ENCODE results near the gene HMGN1.

Gene HMGN1

DNA sequence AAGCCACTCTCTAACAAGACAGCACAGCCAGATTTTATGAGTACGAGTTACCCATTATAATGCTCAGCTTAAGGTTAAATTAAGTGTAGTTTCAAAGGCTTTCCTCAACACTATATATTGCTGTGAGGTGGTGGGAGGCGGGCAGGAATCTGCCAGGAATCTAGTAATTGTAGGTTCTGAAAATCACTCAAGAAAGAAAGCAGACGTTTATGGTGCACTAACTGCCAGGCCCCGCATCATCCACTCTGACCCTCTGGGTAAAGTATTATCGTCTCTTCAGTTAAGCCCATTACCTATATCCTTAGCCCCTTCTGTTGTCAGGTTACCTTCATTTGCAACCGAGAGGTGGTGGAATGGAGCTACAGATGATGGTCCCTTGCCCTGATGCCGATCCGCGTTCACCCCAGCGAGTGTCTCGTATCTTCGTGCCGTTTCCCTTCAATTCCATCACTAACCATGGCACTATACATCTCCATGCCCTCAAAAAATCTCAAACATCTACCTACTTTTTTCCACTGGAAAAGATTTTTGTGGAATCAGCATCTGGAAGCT, 12.4 kb downstream of the HMGN1 start:
- in situ Hi-C loops (cut with MboI; ENCODE audit: low pct_unique_long_range_greater_than_20kb, low sequenced_read_pairs, unreplicated experiment), result no loop called here
- no peak for DNase-seq (ENCODE audit: low spot score)
- TF ChIP-seq CTCF (IDR thresholded peaks at IDR 0.05; ENCODE audit: extremely low read depth, insufficient read depth, missing control alignments), result no peak

- no peak for DNase-seq (ENCODE audit: low spot score)
- in situ Hi-C loops (cut with MboI; ENCODE audit: low pct_unique_long_range_greater_than_20kb, low sequenced_read_pairs, unreplicated experiment), result no loop called here
- no peak for TF ChIP-seq CTCF (IDR thresholded peaks at IDR 0.05; ENCODE audit: extremely low read depth, insufficient read depth, missing control alignments)
Measured at GRCh38 chr21:39334611-39335010, 14.3 kb downstream of the HMGN1 start.

DNA sequence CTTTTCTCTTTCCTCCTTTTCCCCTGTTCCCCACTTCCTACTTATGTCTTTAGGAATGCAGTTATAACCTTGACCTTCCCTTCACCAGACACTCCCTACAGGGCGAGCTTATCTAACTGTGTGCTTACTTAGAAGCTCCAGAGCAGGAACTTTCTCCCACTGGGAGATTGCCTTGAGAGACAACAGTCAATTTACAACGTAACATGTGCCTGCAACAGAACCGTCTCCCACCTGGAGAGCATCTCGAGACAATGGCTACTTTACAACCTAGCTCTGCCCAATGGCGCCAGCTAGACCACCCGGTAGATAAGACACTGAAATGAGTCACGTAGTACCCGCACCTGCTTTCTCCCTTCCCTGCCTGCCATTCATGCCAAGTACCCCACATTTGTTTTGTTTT, 16.7 kb downstream of the HMGN1 start:
- in situ Hi-C loops (cut with MboI; ENCODE audit: low pct_unique_long_range_greater_than_20kb, low sequenced_read_pairs, unreplicated experiment), result no loop called here
- no peak for DNase-seq (ENCODE audit: low spot score)
- TF ChIP-seq CTCF (IDR thresholded peaks at IDR 0.05; ENCODE audit: extremely low read depth, insufficient read depth, missing control alignments), result no peak

- no peak for DNase-seq (ENCODE audit: low spot score)
- in situ Hi-C loops (cut with MboI; ENCODE audit: low pct_unique_long_range_greater_than_20kb, low sequenced_read_pairs, unreplicated experiment), result no loop called here
- TF ChIP-seq CTCF (IDR thresholded peaks at IDR 0.05; ENCODE audit: extremely low read depth, insufficient read depth, missing control alignments), result no peak
Measured at GRCh38 chr21:39330001-39330400, 18.9 kb downstream of the HMGN1 start.

DNA sequence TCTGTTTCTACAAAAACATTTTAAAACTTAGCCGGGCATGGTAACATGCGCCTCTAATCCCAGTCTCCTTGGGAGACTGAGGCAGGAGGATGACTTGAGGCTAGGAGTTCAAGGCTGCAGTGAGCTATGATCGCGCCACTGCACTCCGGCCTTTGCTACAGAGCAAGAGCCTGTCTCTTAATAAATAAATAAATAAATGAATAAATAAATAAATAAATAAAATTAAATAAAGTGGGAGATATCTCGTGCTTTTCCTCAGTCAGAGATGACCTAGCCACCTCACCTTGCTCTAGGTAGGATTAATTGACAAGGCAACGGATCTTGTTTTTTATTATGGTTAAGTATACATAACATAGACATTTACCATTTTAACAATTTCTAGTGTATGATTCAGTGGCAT, 21.2 kb downstream of the HMGN1 start:
- no peak for DNase-seq (ENCODE audit: low spot score)
- no peak for TF ChIP-seq CTCF (IDR thresholded peaks at IDR 0.05; ENCODE audit: extremely low read depth, insufficient read depth, missing control alignments)
- in situ Hi-C loops (cut with MboI; ENCODE audit: low pct_unique_long_range_greater_than_20kb, low sequenced_read_pairs, unreplicated experiment), result no loop called here

- TF ChIP-seq CTCF (IDR thresholded peaks at IDR 0.05; ENCODE audit: extremely low read depth, insufficient read depth, missing control alignments), result no peak
- in situ Hi-C loops (cut with MboI; ENCODE audit: low pct_unique_long_range_greater_than_20kb, low sequenced_read_pairs, unreplicated experiment), result no loop called here
- DNase-seq (ENCODE audit: low spot score), result no peak
Measured at GRCh38 chr21:39326607-39327307, 22.1 kb downstream of the HMGN1 start.

All from GM13977 (cell line).